GM23248 (cell line): ENCODE measurements around the gene POLDIP2. TPM values are rescaled to one million over a fixed set of nuclear protein-coding genes. Genes with fewer than 3 reads are reported as not detected.

Experiments
- DNase-seq: peaks from one replicate; pipeline ENCODE4 v3.0.0-alpha.2; 2015
- H2AFZ ChIP-seq: fragments of 200-600 bp; sonication (generic); 2 replicates; pipeline ENCODE4 v1.6.1; 2016; ENCODE audit warnings: antibody characterized with exemption
- H3F3A ChIP-seq: fragments of 200-600 bp; sonication (generic); 2 replicates; pipeline ENCODE4 v1.6.1; 2016; ENCODE audit warnings: mild to moderate bottlenecking, antibody characterized with exemption, mixed run types; ENCODE audit not compliant: insufficient read depth
- H3K27ac ChIP-seq: fragments of 200-600 bp; sonication (generic); 2 replicates; pipeline ENCODE4 v1.5.1; 2016; ENCODE audit warnings: mild to moderate bottlenecking
- H3K27me3 ChIP-seq: fragments of 200-600 bp; sonication (generic); replicated peaks from 2 replicates; pipeline ENCODE4 v1.6.1; 2016; ENCODE audit warnings: mild to moderate bottlenecking; ENCODE audit not compliant: insufficient read depth
- H3K36me3 ChIP-seq: fragments of 200-600 bp; sonication (generic); 2 replicates; pipeline ENCODE4 v1.6.1; 2016; ENCODE audit warnings: low read depth, mild to moderate bottlenecking
- H3K4me1 ChIP-seq: fragments of 200-600 bp; sonication (generic); 2 replicates; pipeline ENCODE4 v1.6.1; 2016; ENCODE audit warnings: mild to moderate bottlenecking; ENCODE audit not compliant: insufficient read depth
- H3K4me2 ChIP-seq: fragments of 200-600 bp; sonication (generic); one replicate; pipeline ENCODE4 v1.6.1; 2016; ENCODE audit warnings: mild to moderate bottlenecking; ENCODE audit not compliant: unreplicated experiment
- H3K4me3 ChIP-seq: fragments of 200-600 bp; sonication (generic); 2 replicates; pipeline ENCODE4 v1.5.1; 2016; ENCODE audit warnings: mild to moderate bottlenecking
- H3K79me2 ChIP-seq: fragments of 200-600 bp; sonication (generic); 2 replicates; pipeline ENCODE4 v1.6.1; 2016; ENCODE audit warnings: mild to moderate bottlenecking; ENCODE audit not compliant: insufficient read depth
- H3K9ac ChIP-seq: fragments of 200-600 bp; sonication (generic); 2 replicates; pipeline ENCODE4 v1.6.1; 2016; ENCODE audit warnings: mild to moderate bottlenecking
- H3K9me2 ChIP-seq: fragments of 200-600 bp; sonication (generic); 2 replicates; pipeline ENCODE4 v1.6.1; 2016; ENCODE audit warnings: mixed run types, mild to moderate bottlenecking, moderate library complexity; ENCODE audit not compliant: insufficient read depth
- H3K9me3 ChIP-seq: fragments of 200-600 bp; sonication (generic); one replicate; pipeline ENCODE4 v1.6.1; 2017; ENCODE audit warnings: low read depth
- H4K20me1 ChIP-seq: fragments of 200-600 bp; sonication (generic); 2 replicates; pipeline ENCODE4 v1.6.0; 2016; ENCODE audit not compliant: insufficient read depth
- EZH2 ChIP-seq: fragments of 200-600 bp; sonication (generic); IDR thresholded peaks from 2 replicates; pipeline ENCODE4 v1.6.1; 2018; ENCODE audit warnings: antibody characterized with exemption, mild to moderate bottlenecking; ENCODE audit not compliant: insufficient read depth, poor library complexity, severe bottlenecking
- EZH2phosphoT487 ChIP-seq: fragments of 200-600 bp; sonication (generic); IDR thresholded peaks from 2 replicates; pipeline ENCODE4 v1.6.1; 2018; ENCODE audit warnings: antibody characterized with exemption, moderate library complexity, mild to moderate bottlenecking, low read depth; ENCODE audit not compliant: insufficient read depth
- WGBS, 2 experiments: methylation state at CpG; one replicate each; pipeline ENCODE4 v1.1.6; 2015 to 2017; ENCODE audit warnings: low lambda C conversion rate in 2 of 2, low coverage in 1 of 2; ENCODE audit errors: missing lambda C conversion rate in 2 of 2; 5-methylcytosine and 5-hydroxymethylcytosine counted together
- in situ Hi-C: fragments of 300-500 bp; cut with MboI; formaldehyde crosslinking; loops from 2 replicates; pipeline ENCODE4 v1.15.0; 2020
- polyA plus RNA-seq: library from polyadenylated mRNA; unstranded; fragments of >200 nt; fragmentation: Nextera tagmentation; extraction: Ambion mirVana; gene quantifications from 2 replicates; pipeline ENCODE4 v1.2.1, GENCODE V29; 2016
- total RNA-seq: library from RNA; depleted of rRNA; stranded (reverse); fragments of >200 nt; shearing (Covaris generic); gene quantifications from 2 replicates; pipeline ENCODE4 v1.2.3, GENCODE V29; 2014

The POLDIP2 gene
- total and polyA plus RNA-seq, 2 experiments from 2014 or later = 92.7 to 105 TPM

DNA sequence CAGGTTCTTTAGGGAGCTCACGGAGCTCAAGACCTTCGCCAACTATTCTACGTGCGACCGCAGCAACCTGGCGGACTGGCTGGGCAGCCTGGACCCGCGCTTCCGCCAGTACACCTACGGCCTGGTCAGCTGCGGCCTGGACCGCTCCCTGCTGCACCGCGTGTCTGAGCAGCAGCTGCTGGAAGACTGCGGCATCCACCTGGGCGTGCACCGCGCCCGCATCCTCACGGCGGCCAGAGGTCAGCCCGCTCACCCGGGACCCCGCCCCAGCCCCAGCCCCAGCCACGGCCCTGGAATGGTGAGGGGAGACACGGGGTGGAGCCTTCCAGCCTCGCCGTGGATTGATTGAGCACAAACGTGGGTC, 27.7 kb upstream of the POLDIP2 start:
- no peak overlapping the region for H3K27ac ChIP-seq
- no peak overlapping the region for H2AFZ ChIP-seq
- H3K4me2 ChIP-seq = no peak overlapping the region
- H3K4me1 ChIP-seq = peaks cover 5% of the 10 kb centered on the region
- no peaks in the 10 kb centered on the region for H3K79me2 ChIP-seq
- no peak for TF ChIP-seq EZH2phosphoT487
- no peak for TF ChIP-seq EZH2
- in situ Hi-C loops = no loop called here
- no peaks in the 10 kb centered on the region for H3K9me2 ChIP-seq
- H3K9ac ChIP-seq = no peak overlapping the region
- no peak for DNase-seq
- 0 out of 2 replicates have a peak, but pooled peaks cover 8% of the 10 kb centered on the region for H3K36me3 ChIP-seq
- H3K9me3 ChIP-seq = no peaks in the 10 kb centered on the region
- 55 to 56% methylated on average over 16 to 29 of the region's 29 CpGs for WGBS, 2 experiments
- H4K20me1 ChIP-seq = no peaks in the 10 kb centered on the region
- no peaks in the 10 kb centered on the region for H3K27me3 ChIP-seq
- H3K4me3 ChIP-seq = no peak overlapping the region; the same call in 1 of the 2 replicates
- no peaks in the 10 kb centered on the region for H3F3A ChIP-seq

DNA sequence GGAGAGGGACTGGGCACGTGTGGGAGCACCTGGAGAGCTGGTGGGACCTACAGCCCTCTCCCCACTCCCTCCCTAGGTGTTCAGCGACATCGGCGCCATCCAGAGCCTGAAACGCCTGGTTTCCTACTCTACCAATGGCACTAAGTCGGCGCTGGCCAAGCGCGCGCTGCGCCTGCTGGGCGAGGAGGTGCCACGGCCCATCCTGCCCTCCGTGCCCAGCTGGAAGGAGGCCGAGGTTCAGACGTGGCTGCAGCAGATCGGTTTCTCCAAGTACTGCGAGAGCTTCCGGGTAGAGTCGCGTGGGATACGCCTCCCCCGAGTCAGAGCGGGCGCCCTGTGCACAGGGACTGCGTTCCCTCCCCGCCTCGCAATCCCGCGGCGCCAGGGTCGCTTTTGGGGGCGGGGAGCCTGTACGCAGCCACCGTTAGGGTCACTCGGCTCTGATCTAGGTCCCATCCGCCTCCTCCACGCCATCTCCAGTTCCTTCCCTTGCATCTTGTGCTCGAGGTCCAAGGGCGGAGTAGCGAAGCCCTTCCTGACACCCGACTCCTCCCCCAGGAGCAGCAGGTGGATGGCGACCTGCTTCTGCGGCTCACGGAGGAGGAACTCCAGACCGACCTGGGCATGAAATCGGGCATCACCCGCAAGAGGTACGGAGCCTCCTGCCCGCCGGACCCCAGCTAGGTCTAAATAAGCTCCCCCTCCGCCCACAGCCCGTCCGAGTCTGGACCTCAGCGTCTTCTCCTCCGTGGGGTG, 27.1 kb upstream of the POLDIP2 start:
- in situ Hi-C loops = no loop called here
- peak overlapping the region; percentile 76 for H3K4me2 ChIP-seq
- TF ChIP-seq EZH2 (no peak), EZH2phosphoT487 (no peak)
- H3K27me3 ChIP-seq = no peaks in the 10 kb centered on the region
- WGBS, 2 experiments = 20 to 21% methylated on average over 54 to 56 of the region's 56 CpGs
- DNase-seq = peak; percentile 67
- no peaks in the 10 kb centered on the region for H3F3A ChIP-seq
- peak overlapping the region; percentile 62 for H3K4me3 ChIP-seq
- H3K4me1 ChIP-seq = peaks cover 6% of the 10 kb centered on the region
- no peaks in the 10 kb centered on the region for H3K9me3 ChIP-seq
- H3K9me2 ChIP-seq = no peaks in the 10 kb centered on the region
- no peaks in the 10 kb centered on the region for H3K79me2 ChIP-seq
- peak overlapping the region; percentile 76 for H2AFZ ChIP-seq
- no peaks in the 10 kb centered on the region for H4K20me1 ChIP-seq
- peak overlapping the region; percentile 71 for H3K9ac ChIP-seq
- H3K27ac ChIP-seq = no peak overlapping the region
- 0 out of 2 replicates have a peak, but pooled peaks cover 8% of the 10 kb centered on the region for H3K36me3 ChIP-seq

DNA sequence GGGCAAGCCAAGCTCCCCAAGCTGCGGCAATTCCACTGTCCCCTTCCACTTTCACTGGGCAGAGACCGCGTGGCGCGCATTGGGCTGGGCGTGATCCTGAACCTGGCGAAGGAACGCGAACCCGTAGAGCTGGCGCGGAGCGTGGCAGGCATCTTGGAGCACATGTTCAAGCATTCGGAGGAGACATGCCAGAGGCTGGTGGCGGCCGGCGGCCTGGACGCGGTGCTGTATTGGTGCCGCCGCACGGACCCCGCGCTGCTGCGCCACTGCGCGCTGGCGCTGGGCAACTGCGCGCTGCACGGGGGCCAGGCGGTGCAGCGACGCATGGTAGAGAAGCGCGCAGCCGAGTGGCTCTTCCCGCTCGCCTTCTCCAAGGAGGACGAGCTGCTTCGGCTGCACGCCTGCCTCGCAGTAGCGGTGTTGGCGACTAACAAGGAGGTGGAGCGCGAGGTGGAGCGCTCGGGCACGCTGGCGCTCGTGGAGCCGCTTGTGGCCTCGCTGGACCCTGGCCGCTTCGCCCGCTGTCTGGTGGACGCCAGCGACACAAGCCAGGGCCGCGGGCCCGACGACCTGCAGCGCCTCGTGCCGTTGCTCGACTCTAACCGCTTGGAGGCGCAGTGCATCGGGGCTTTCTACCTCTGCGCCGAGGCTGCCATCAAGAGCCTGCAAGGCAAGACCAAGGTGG, 24.0 kb upstream of the POLDIP2 start:
- Histone ChIP-seq H3K9me3 (no peaks in the 10 kb centered on the region), H3K27me3 (no peaks in the 10 kb centered on the region), H3K4me2 (no peak overlapping the region), H3K9ac (no peak overlapping the region), H3K4me1 (peaks cover 6% of the 10 kb centered on the region), H3K36me3 (no peaks in the 10 kb centered on the region), H3F3A (no peaks in the 10 kb centered on the region), H4K20me1 (no peaks in the 10 kb centered on the region), H3K4me3 (no peak overlapping the region), H2AFZ (no peak overlapping the region), H3K27ac (no peak overlapping the region), H3K79me2 (no peaks in the 10 kb centered on the region), H3K9me2 (no peaks in the 10 kb centered on the region)
- DNase-seq = no peak
- TF ChIP-seq EZH2phosphoT487 = no peak
- no peak for TF ChIP-seq EZH2
- in situ Hi-C loops = no loop called here
- 61 to 67% methylated on average over 65 to 72 of the region's 72 CpGs for WGBS, 2 experiments

DNA sequence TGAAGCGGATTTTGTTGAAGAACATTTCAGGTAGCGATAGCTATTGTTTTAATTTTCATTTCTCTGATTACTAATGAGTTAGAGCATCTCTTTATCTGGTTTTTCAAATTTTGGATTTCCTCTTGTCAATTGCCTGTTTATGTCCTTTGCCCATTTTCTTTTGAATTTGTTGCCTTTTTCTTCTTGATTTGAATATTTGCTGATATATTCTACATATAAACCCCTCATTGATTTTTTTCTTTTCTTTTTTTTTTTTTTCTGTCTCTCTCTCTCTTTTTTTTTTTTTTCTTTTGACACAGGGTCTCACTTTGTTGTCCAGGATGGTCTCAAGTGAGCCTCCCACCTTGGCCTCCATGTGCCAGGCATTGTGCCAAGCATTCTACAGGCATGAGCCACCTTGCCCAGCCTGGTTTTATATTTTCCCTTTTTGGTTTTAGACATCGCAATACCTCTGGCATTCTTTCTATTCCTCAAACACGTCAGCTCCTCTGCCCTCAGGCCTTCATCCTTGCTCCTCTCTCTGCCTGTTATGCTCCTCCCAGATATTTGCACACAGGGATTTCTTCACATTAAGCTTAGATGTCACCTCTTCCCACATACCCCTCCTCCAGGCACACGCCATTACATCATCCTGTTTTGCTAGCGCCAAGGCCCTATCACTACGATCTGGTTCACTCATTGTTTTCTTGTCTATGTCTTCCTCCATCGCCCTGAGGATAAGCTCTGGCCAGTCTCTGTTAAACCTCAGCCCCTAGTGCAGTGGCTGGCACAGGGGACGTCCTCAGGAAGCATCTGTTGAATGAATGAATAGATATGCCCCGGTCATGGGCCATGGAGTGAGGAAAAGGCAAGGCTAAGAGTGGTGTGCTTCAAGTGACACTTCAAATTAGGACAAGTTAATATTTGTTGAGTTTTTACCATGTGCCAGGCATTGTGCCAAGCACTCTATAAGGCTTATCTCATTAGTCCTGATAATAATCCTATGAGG, 22.8 kb upstream of the POLDIP2 start:
- no peaks in the 10 kb centered on the region for H3K9me3 ChIP-seq
- TF ChIP-seq EZH2phosphoT487 (no peak), EZH2 (no peak)
- peak; percentile 60 for DNase-seq
- no peaks in the 10 kb centered on the region for H3K9me2 ChIP-seq
- H3K4me2 ChIP-seq = no peak overlapping the region
- no peaks in the 10 kb centered on the region for H4K20me1 ChIP-seq
- H3K79me2 ChIP-seq = no peaks in the 10 kb centered on the region
- in situ Hi-C loops = no loop called here
- H3K27me3 ChIP-seq = no peaks in the 10 kb centered on the region
- WGBS, 2 experiments = 86% methylated on average over 10 of the region's 10 CpGs
- H2AFZ ChIP-seq = no peak overlapping the region
- H3K4me3 ChIP-seq = no peak overlapping the region
- no peak overlapping the region for H3K9ac ChIP-seq
- peaks cover 6% of the 10 kb centered on the region for H3K4me1 ChIP-seq
- H3K36me3 ChIP-seq = no peaks in the 10 kb centered on the region
- H3K27ac ChIP-seq = no peak overlapping the region
- H3F3A ChIP-seq = no peaks in the 10 kb centered on the region
